GM19452 (cell line): Measurements from ENCODE around the gene RAB3IL1.

Experiments
- ATAC-seq: cut with Tn5 transposase; IDR thresholded peaks from one replicate; pipeline ENCODE4 v1.9.1; 2021; ENCODE audit not compliant: unreplicated experiment

Gene RAB3IL1

GRCh38 chr11:61905801-61906521, 11.4 kb downstream of the RAB3IL1 start:
- ATAC-seq, result no peak

- ATAC-seq, result no peak
Measured at GRCh38 chr11:61905067-61905696, 12.2 kb downstream of the RAB3IL1 start.

GRCh38 chr11:61904539-61905048, 12.8 kb downstream of the RAB3IL1 start:
- ATAC-seq, result no peak

- no peak for ATAC-seq
Measured at GRCh38 chr11:61903845-61904244, 13.5 kb downstream of the RAB3IL1 start.

GRCh38 chr11:61902313-61902712, 15.1 kb downstream of the RAB3IL1 start:
- no peak for ATAC-seq

GRCh38 chr11:61901397-61901796, 16.0 kb downstream of the RAB3IL1 start:
- ATAC-seq, result no peak

- no peak for ATAC-seq
Measured at GRCh38 chr11:61900251-61900650, 17.1 kb downstream of the RAB3IL1 start.

- ATAC-seq, result no peak
Measured at GRCh38 chr11:61899146-61899841, 18.1 kb downstream of the RAB3IL1 start.

- ATAC-seq, result no peak
Measured at GRCh38 chr11:61898247-61898582, 19.2 kb downstream of the RAB3IL1 start.

GRCh38 chr11:61897387-61898246, 19.7 kb downstream of the RAB3IL1 start:
- no peak for ATAC-seq

GRCh38 chr11:61896665-61897386, 20.5 kb downstream of the RAB3IL1 start:
- no peak for ATAC-seq

GRCh38 chr11:61895718-61896059, 21.7 kb downstream of the RAB3IL1 start:
- ATAC-seq, result no peak

GRCh38 chr11:61895046-61895717, 22.2 kb downstream of the RAB3IL1 start:
- no peak for ATAC-seq

GRCh38 chr11:61893981-61894380, 23.4 kb downstream of the RAB3IL1 start:
- no peak for ATAC-seq

GRCh38 chr11:61892085-61892370, 25.3 kb downstream of the RAB3IL1 start:
- no peak for ATAC-seq

GRCh38 chr11:61891331-61892084, 25.9 kb downstream of the RAB3IL1 start, which contains the start of gene FADS3:
TSS of gene FADS3 (minus strand) at chr11:61891545. CDS start at chr11:61891381, 164 bp downstream.
- no peak for ATAC-seq

GRCh38 chr11:61890529-61891330, 26.6 kb downstream of the RAB3IL1 start:
- ATAC-seq, result no peak

- no peak for ATAC-seq
Measured at GRCh38 chr11:61889831-61890230, 27.5 kb downstream of the RAB3IL1 start.

GRCh38 chr11:61888590-61888989, 28.8 kb downstream of the RAB3IL1 start:
- ATAC-seq, result no peak
